Measurements from ENCODE around the gene CACNA2D2. TPM values are rescaled to one million over a fixed set of nuclear protein-coding genes. Genes with fewer than 3 reads are reported as not detected.

CACNA2D2 gene
- total RNA-seq, 1 donor from 2014 or later = 1.8 TPM

Other genes with a start within 250 kb of the CACNA2D2 start
- 390 TPM for gene SEMA3B, start 234.5 kb downstream of the CACNA2D2 start, total RNA-seq
- gene LSMEM2, start 224.5 kb downstream of the CACNA2D2 start, total RNA-seq = 2.0 TPM
- 51.2 TPM for gene IFRD2, start 211.2 kb downstream of the CACNA2D2 start, total RNA-seq
- 1.5 TPM for gene HYAL3, start 204.2 kb downstream of the CACNA2D2 start, total RNA-seq
- 20.7 TPM for gene NAA80, start 204.2 kb downstream of the CACNA2D2 start, total RNA-seq
- 19.4 TPM for gene HYAL1, start 200.1 kb downstream of the CACNA2D2 start, total RNA-seq
- gene HYAL2, start 180.9 kb downstream of the CACNA2D2 start, total RNA-seq = 48.8 TPM
- gene TUSC2, start 175.4 kb downstream of the CACNA2D2 start, total RNA-seq = 17.7 TPM
- 51.0 TPM for gene RASSF1, start 162.8 kb downstream of the CACNA2D2 start, total RNA-seq
- gene ZMYND10, start 157.9 kb downstream of the CACNA2D2 start, total RNA-seq = 1.9 TPM
- gene NPRL2, start 152.9 kb downstream of the CACNA2D2 start, total RNA-seq = 20.6 TPM
- 10.1 TPM for gene CYB561D2, start 152.8 kb downstream of the CACNA2D2 start, total RNA-seq
- gene TMEM115, start 144.1 kb downstream of the CACNA2D2 start, total RNA-seq = 29.6 TPM
- gene C3orf18, start 64.1 kb upstream of the CACNA2D2 start, total RNA-seq = 16.1 TPM
- 21.3 TPM for gene HEMK1, start 65.9 kb upstream of the CACNA2D2 start, total RNA-seq
- gene CISH, start 108.1 kb upstream of the CACNA2D2 start, total RNA-seq = 10.6 TPM
- 19.5 TPM for gene MAPKAPK3, start 113.5 kb upstream of the CACNA2D2 start, total RNA-seq
- 6.2 TPM for gene DOCK3, start 171.3 kb upstream of the CACNA2D2 start, total RNA-seq